HG03175 (cell line): ENCODE data around the gene CST11.

ENCODE experiments used
- ATAC-seq: cut with Tn5 transposase; IDR thresholded peaks from one replicate; pipeline ENCODE4 v1.9.1; 2021; ENCODE audit warnings: mild to moderate bottlenecking, moderate library complexity; ENCODE audit not compliant: unreplicated experiment

The CST11 gene

DNA sequence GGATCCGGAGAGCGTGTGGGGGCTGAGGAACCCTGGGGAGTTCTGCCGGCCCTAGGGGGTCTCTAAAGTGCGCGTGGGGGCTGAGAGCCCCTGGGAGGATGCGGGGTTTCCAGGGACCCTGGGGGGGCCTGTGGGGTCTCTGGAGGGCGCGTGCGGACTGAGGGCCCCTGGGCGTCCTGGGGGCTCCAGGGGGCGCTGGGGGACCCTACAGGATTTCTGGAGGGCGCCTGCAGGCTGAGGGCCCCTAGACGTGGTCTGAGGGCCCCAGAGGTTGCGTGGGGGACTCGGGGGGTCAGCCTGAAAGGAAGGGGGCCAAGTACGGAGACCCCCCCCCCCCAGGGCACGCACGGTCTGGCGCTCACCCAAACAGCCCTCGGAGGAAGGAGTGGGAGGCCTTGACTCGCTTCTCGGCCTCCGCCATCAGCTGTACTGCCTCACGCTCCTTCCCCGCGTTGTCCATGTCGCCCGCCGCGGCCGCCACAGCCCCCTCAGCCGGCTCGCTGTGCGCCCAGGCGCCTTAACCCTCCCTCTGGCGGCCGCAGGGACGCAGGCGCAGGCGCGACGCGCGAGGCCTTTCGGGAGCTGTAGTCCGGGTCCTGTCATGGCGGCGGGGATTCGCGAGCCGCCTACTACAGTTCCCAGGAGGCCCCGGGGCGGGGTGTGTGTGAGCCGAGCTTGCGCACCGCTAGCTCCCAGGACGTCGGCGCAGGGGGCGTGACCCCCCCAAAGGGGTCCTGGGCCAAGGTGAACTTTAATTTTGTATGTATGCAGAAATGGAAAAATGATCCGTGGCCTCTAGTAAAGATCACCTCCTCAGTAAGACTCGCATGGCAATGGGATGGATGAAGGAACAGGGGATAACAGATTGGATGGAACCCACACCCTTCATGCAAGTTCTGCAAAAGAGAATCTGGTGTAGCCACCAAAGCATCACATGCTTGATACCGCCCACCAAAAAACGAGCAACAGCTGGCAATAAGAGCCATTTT, 31.4 kb downstream of the CST11 start, which contains the start of gene NAPB:
NAPB (minus strand) TSS at position 546 of the 989 bp plus-strand sequence; CDS start at position 460, 86 bp downstream.
- peak; percentile 97 for ATAC-seq

DNA sequence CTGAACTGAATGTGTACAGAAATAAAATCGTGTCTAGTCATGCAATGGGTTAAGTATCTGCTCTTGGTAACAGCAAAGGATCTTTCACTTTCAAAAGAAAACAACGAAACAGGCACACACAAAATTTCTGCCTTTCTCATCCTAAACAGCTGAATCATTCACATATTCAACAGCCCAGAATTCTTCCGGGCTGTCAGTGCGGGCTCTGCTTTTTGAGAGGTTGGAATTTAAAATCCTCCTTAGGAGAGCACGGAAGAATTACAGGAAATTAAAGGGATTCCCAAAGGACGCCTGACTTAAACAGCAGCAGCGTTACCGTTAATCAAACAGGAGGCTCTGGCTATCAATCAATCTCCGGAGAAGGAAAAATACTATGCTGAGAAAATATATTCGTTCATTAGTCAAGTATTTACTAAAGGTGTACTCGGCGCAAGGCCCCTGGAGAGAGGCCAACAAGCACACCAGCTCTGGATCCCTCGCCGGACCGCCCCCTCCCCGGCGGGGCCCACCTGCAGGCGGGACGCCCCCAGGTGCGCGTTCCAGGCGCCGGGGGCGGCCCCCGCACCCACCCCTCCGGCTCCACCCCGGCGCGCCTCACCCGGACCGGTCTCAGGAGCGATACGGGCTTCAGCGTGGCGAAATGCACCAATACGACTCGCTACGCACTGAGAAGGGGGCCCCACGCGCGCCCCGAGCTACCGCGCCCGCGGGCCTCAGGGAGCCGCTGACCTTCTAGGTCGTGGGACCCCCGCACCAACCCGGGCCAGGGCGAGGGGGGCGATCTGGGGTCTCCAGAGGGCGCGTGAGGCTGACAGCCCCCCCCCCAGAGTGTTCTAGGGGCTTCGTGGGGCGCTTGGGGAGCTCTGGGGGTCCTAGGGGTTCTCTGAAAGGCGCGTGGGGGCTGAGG, 32.4 kb downstream of the CST11 start:
- peak; percentile 30 for ATAC-seq

DNA sequence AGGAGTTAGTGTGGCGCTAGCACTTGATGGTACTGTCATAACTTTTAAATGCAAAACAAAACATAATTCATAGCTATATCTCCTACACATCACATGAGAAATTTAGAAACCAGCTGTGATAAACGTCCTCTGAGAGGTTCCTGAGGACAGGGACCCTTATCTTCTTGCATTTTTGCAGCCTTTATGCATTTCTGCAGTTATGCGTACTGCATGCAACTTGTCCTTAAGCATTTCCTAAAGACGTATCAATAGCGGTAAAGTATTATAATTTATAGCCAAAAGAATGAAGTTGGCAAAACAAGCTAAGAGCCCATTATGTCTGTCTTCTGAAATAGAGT, 33.0 kb downstream of the CST11 start:
- ATAC-seq, result no peak

DNA sequence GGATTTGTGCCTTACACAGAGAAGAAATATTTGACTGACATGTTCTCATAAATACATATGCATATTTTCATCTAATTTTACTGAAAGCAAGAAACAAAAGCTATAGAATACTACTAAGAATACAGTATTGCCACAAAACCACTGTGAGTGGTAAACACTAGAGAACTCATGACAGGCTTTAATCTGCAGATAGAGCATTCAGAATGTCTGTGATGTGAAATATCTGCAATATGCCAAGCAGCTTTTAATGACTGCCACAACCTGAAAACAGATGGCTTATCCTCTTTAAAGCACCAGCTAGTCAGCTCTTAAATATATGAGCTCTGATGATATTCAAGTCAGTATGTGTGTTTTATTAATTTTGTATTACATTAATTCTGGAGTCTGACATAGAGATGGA, 34.8 kb downstream of the CST11 start:
- ATAC-seq, result no peak

DNA sequence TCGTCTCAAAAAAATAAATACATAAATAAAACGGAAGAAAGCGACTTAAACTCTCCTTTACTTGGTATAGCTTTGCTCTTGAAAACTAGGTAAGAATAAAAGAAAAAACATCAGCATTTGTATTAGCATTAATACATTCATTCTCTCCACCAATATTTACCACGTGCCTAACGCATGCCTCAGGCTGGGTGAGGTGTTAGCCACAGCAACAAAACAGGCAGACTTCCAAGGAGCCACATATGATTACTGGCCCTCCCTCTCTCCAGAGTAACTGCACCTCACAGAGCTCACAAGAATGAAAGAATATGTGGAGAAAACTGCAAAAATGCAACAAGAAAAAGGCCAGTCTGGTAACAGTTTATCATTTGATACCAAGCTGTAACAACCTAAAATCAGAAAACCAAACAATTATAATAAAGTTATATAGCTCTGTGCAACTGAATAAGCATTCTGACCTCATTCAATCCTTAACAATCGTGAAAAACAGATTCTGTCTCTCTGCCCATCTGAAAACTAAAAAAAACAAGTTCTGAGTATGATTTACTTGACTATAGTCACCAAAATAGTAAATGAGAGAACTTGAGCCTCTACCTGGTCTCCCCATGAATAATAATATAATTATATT, 36.6 kb downstream of the CST11 start:
- no peak for ATAC-seq

DNA sequence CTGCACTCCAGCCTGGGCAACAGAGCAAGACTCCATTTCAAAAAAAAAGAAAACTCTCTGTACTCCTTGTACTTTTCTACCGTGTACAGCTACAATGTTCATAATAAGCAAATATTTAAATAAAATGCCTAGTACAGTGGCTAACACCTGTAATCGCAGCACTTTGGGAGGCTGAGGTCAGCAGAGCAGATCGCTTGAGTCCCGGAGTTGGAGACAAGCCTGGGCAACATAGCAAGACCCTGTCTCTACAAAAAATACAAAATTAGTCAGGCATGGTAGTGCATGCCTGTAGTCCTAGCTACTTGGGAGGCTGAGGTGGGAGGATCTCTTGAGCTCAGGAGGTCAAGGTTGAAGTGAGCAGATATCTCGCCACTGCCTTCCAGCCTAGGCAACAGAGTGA, 37.1 kb downstream of the CST11 start:
- no peak for ATAC-seq

DNA sequence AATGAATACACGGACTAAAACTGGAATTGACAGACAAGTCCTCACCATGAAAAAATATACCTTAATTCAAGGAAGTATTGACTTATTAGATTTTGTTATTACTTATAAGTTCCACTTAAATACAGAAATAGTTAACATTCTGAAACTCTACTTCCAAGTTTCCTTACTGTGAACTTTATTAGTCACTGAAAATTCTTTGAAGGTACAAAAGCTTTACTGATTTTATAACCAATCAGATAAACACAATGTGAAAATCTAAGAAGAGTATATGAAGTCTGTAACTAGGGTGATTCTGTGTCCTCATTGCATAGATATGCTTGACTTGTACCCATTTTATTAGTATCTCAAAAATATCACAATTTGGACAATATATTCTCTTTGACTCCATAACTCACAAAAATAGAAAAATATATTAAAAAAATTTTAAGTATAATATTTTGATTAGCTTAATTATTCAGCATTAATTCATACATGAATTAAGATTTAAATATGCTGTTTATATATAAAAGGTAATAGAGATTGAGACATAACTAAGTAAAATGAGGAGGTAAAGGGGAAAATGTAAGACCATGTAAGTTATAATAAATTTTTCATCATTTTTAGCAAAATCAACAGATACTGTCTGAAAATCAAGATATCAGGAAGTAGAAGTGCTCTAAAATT, 38.0 kb downstream of the CST11 start:
- ATAC-seq, result no peak

DNA sequence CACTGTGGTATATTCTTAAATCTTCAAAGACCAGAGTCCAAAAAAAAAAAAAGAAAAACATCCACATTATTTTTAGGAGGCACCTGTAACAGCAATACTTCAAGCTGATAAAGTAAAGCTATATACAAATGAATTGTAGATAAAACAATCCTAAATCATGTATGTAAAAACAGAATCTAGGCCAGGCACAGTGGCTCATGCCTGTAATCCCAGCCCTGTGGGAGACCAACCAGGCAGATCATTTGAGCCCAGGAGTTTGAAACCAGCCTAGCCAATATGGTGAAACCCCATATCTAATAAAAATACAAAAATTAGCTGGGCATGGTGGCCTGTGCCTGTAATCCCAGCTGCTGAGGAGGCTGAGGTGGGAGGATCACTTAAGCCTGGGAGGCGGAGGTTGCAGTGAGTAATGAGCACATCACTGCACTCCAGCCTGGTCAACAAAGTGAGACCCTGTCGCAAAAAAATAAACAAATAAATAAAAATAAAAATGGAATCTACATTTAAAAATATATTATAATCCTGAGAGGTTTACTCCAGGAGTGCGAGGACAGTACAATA, 38.7 kb downstream of the CST11 start:
- no peak for ATAC-seq

DNA sequence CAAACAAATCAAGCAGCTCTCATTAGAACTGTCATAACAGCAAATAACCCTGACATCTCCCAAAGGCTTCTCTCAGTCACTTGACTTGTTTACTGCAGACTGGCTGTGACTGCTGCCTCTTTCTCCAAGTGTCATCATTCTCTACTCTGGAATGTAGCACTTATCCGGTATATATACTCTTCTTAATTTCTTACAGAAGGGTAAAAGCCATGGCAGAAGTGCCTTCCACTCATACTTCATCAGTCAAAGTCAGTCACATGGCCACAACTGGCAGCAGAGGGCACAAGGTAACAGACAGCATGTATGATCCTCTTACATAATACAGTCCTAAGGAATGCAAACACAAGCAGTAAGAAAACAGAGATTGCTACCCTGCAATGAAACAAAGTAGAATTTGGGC, 40.6 kb downstream of the CST11 start:
- ATAC-seq, result no peak

DNA sequence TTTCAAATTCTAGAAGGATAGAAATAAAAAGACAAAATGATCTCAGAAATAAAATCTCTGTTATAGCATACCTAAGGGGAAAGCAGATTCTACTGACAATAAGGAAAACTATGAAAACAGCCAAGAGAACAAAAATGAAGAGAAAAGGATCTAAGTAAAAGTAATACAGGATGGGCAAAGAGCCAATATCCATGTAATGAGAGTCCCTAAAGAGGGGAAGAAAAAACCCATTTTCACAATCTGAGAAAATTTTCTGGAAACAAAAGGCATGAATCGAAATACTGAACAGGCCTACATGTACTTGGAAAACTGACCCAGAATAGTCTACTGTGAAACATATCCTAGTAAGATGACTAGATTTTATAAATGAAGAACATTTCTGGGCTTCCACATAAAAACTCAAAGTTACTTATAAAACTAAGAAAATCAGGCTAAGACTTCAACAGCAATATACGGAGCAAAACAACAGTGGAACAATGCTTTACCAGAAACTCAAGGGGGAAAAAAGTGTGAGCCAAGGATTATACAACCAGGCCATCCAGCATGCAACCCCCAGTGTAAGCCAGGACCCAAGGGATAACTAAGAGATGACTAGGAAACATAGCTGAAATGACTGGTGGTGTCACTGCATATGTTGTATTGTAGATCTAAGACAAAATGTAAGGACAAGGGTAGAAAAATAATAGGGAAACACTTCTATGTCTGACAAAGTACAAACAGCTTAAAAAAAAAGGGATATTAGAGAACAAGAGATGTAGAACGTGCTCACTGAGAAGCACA, 41.6 kb downstream of the CST11 start:
- no peak for ATAC-seq

DNA sequence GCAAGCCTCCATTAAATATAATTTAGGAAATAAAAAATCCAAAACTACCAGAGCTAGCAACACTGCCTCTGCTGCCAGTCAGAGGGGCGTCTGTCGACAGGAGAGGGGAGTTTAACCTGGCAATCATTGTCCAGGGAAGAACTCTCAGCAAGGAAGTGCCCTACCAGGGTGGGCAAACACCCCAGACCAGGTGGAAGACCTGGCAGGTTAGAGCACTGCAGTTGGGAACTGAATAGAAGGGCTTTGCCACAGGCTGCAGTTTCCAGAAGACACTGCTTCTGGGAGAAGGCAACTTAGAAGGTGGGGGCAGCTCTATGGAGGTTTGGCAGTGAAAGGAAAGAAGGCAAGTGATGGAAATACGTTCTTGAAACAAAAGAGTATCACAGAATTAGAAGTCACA, 42.9 kb downstream of the CST11 start:
- ATAC-seq, result no peak

DNA sequence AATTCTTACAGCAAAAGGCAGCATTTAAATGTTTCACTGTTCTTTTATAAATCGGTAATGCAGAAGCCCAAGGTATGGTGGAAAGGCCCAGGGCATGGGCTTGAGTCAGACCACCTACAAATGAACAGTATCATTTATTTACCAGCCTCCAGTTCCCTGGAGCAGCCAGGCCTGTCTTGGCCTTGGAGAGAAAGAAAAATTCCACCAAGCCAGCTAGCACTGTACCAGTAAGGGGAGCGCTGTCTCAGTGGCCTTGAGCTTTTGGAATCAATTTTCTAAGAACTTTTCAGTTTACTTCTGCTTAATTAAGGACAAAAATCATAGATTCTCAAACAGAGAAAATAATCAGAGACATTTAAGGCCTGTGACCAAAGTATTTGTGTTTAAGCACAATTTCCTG, 43.7 kb downstream of the CST11 start:
- ATAC-seq, result no peak

DNA sequence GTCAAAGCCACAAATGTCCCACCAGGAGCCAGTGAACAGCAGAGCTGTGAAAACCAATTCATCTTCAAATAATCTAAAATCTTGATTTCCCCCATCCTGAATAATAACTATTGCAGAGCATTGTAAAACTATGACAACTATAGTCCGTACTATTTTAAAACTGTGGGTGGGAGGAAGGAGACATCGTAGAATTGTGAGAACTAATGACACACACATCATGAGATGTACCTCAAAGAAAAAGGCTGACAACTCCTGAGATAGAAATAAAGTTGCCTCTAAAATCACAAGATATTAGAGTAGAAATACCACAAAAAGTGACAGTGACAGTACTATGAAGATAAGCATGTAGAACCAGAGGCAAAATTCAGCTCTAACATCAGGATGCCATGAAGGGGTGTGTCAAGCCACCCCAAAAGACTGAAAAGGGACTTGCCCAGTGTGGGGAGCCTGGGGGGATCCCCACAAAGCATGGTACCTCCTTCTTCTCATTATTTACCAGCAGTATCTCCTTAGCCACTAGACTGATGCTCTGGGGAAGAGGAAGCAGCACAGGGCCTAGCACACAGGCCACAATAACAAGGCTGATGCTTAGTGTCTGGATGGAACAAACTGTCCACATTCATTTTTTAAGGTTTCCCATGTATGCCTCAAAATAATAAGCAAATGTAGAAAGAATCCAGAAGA, 44.8 kb downstream of the CST11 start:
- ATAC-seq, result peak; percentile 75

DNA sequence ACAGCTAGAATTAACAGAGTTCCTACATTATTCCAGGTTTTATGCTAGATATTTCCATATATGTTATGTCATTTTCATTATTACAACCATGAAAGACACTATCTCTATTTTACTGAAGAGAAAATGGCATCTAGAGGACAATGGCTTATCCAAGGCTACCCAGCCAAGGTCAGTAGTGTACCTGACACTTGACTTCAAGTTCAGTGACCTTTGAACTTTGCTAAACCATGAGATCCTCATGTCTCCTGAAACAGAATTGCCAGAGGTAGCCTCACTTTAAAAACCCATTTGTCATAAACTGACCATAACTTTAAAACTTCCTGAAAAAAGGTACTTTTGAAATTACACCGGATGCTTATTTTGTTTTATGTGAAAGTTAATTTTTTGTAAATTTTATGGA, 45.8 kb downstream of the CST11 start:
- ATAC-seq, result no peak

DNA sequence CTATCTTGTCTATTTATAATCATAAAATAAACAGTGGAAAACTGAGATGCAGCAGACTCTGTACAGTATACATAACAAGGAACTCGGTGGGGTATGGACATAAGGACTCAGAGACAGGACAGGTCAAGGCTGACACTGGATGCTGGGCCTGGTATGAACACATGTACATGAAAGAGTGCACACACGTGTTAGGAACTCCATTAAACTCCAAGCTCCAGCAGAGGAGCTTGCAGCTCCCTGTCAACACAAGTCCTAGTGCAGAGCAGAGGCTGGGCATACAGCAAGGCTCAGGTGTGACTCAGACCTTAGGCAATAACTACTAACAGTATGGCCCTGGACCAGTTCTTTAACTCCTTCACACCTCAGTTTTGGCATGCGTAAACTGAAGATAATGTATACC, 48.5 kb downstream of the CST11 start:
- no peak for ATAC-seq

DNA sequence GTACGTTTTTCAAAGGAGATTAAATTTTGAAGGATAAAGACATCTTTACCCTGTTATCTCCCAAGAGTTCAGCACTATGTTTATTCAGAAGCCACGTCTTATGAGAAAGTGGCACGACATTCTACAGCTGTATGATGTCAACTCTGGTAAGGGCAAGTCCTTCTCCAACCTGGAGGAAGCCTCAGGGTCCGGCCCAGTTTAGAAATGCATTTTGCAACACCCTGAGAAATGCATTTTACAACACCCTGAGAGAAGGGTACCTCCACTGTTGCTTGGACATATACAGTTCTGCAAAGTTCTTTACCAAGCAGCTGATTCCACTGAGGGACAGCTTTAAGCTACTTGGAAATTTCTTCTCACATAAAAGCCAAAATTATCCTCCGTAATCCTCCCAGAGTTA, 48.9 kb downstream of the CST11 start:
- ATAC-seq, result no peak

DNA sequence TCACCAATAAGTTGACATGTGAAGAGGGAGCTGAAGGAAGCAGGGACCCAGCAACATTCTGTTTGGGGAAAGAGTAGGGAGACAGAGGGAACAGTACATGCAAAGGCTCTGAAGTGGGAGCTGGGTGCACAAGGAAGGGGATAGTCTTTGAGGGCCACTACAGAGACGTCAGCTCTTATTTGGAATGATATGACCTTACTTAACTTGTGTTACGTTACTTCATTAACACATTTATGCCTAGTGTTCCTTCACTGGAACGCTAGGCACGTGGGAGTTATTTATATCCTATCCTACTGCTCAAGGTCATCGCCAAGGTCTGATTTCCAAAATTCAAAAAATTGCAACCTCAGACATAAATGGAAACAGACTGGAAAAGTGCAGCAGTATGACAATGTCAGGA, 51.6 kb downstream of the CST11 start:
- ATAC-seq, result no peak
